ENCODE results near the gene ORAI3.

ORAI3 gene

DNA sequence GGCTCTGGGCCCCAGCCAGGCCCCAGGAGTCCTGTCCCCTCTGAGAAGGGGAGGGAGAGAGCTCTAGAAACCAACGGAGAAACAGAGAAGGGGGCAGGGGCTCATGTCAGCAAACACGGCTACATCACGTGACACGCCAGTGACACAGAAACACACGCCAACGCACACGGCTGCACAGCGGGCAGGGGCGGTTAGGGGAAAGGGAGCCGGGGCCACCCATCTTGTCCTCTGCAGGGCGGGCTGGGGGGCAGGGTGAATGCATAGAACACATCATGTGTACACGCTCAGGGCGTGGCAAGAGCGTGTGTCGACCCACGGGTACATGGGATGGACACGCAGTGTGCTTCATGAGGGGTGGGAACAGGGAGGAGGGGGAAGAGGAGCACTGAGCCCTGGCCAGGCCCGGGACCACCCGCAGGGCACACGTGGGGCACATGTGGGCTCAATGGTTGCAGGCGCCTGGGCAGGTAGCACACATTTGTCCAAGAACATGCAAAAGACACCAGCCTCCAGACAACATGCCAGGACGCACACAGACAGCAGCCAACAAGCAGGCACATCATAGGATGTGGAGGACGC, 40.7 kb downstream of the ORAI3 start:
- TF ChIP-seq, protein P1, sequence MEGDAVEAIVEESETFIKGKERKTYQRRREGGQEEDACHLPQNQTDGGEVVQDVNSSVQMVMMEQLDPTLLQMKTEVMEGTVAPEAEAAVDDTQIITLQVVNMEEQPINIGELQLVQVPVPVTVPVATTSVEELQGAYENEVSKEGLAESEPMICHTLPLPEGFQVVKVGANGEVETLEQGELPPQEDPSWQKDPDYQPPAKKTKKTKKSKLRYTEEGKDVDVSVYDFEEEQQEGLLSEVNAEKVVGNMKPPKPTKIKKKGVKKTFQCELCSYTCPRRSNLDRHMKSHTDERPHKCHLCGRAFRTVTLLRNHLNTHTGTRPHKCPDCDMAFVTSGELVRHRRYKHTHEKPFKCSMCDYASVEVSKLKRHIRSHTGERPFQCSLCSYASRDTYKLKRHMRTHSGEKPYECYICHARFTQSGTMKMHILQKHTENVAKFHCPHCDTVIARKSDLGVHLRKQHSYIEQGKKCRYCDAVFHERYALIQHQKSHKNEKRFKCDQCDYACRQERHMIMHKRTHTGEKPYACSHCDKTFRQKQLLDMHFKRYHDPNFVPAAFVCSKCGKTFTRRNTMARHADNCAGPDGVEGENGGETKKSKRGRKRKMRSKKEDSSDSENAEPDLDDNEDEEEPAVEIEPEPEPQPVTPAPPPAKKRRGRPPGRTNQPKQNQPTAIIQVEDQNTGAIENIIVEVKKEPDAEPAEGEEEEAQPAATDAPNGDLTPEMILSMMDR (IDR thresholded peaks at IDR 0.05; ENCODE audit: control insufficient read depth, insufficient read depth, low read depth, low read length, missing control alignments): no peak
- no peak for DNase-seq (ENCODE audit: low read depth)
- H3K4me3 ChIP-seq (ENCODE audit: control insufficient read depth, low read depth, low read length): no peak overlapping the region

DNA sequence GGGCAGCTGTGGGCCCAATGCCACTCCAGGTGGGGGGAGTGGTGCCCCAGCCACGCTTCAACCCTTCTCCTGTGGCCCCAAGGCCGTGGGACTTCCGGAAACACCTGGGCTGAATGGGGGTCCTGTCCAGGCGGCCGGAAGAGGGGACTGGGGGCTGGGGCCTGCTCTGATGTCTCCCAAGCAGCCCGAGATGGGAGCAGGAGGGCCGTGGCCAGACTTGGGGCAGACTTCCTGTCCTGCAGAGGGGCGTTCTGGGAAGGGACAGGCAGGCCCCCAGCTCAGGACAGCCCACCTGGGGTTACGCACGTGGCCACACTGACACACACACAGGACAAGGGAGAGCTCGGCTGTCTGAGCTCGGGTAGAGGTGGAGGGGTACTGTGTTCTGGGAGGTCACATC, 41.2 kb downstream of the ORAI3 start:
- no peak for DNase-seq (ENCODE audit: low read depth)
- H3K4me3 ChIP-seq (ENCODE audit: control insufficient read depth, low read depth, low read length): no peak overlapping the region
- TF ChIP-seq, protein P1 (IDR thresholded peaks at IDR 0.05; ENCODE audit: control insufficient read depth, insufficient read depth, low read depth, low read length, missing control alignments): no peak

DNA sequence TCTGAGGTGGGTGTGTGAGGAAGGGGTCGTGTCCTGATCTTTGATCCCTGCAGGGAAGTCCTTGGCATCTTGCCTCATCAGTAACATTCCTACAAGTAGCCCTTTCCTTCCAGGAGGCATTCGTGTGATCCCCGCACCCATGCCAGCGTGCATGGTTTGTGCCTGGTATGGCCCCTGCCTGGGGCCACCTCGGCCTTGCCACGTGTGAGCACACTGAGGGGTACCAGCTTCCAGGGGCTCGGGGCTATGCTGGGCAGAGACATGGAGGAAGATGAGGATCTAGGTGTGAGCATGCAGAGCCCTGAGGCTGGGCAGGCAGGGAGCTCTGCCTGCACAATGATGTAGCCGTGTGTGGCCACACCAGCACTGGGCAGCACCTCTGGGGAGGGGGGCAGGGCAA, 42.2 kb downstream of the ORAI3 start:
- H3K4me3 ChIP-seq (ENCODE audit: control insufficient read depth, low read depth, low read length): no peak overlapping the region
- no peak for DNase-seq (ENCODE audit: low read depth)
- TF ChIP-seq, protein P1 (IDR thresholded peaks at IDR 0.05; ENCODE audit: control insufficient read depth, insufficient read depth, low read depth, low read length, missing control alignments): no peak

DNA sequence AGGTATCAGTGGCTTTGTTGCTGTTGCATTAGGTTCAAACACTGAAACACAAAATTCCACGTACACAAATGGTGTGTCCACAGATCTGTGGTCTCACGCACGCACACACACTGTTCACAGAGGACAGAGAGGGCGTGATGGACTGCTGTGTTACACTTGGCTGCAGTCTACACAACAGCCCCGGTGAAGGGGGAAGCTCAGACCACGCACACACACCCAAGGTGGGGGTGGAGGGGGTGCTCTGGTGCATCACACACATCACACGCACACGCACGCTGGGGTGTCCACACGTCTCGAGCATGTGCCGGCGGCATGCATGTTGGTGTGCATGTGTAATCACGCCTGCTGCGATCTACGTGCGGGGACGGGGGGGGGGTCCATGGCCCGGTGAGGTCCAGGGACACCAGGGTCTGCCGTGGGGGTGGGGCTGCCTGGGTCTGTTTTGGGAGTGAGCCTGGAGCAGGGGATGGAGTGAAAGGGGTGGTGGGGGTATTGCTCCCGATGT, 43.5 kb downstream of the ORAI3 start:
- TF ChIP-seq, protein P1 (IDR thresholded peaks at IDR 0.05; ENCODE audit: control insufficient read depth, insufficient read depth, low read depth, low read length, missing control alignments): no peak
- no peak for DNase-seq (ENCODE audit: low read depth)
- H3K4me3 ChIP-seq (ENCODE audit: control insufficient read depth, low read depth, low read length): no peak overlapping the region

DNA sequence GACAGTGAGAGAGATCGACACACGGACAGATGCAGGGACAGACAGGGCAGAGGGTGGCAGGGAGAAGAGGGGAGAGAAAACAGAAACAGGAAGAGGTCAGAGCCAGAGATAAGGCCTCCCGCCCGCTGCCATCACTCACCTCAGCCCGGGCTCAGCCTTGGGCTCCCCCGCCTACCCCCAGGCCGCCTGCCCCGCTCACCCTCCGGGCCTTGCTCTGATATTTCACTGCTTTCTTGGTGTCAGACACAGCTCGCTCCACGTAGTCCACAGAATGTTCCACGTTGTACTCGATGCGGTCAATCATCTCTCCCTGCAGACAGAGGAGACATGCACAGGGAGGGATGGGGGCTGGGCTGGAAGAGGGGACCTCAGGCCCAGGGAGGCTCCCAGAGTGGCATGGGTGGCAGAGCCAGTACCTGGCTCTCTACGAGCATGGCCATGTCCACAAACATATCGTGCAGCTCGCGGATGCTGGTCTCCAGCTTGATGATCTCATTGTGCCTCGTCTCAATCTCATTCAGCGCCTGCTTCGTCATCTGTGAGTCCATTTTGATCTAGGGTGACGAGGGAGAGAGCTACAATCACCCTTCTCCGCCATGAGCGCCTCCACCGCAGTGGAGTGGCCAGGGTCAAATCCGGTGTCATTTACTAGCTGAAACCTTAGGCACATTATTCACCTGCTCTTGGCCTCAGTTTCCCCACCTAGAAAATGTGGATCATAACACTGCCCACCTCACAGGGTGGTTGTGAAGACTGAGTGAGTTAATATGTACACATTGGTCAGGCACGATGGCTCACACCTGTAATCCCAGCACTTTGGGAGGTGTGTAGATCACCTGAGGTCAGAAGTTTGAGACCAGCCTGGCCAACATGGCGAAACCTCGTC, 44.3 kb downstream of the ORAI3 start:
- H3K4me3 ChIP-seq (ENCODE audit: control insufficient read depth, low read depth, low read length): no peak overlapping the region
- no peak for DNase-seq (ENCODE audit: low read depth)
- TF ChIP-seq, protein P1 (IDR thresholded peaks at IDR 0.05; ENCODE audit: control insufficient read depth, insufficient read depth, low read depth, low read length, missing control alignments): no peak

DNA sequence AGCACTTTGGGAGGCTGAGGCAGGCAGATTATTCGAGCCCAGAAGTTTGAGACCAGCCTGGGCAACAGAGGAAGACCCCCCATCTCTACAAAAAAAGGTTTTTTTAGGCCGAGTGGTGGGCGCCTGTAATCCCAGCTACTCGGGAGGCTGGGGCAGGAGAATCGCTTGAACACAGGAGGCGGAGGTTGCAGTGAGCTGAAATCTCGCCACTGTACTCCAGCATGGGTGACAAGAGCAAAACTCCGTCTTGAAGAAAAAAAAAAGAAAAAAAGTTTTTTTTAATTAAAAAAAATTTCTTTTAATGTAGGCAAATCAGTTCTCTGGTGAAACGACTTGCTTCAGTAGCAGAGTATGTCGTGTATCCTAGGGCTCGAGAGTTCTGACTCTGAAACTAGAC, 47.1 kb downstream of the ORAI3 start:
- no peak overlapping the region for H3K4me3 ChIP-seq (ENCODE audit: control insufficient read depth, low read depth, low read length)
- TF ChIP-seq, protein P1 (IDR thresholded peaks at IDR 0.05; ENCODE audit: control insufficient read depth, insufficient read depth, low read depth, low read length, missing control alignments): no peak
- no peak for DNase-seq (ENCODE audit: low read depth)

Measured in AG09309 (cell line).